Prostate gland (tissue), 2 donors: ENCODE data around the gene CENPX. TPM values are rescaled to one million over a fixed set of nuclear protein-coding genes. Genes with fewer than 3 reads are reported as not detected.

Source experiments
- DNase-seq: peaks from one replicate; pipeline ENCODE4 v3.0.0-alpha.2; 2019; ENCODE audit warnings: low spot score
- H3K27ac ChIP-seq, 2 donors: fragments of 200-600 bp; sonication (generic); 2 replicates each; pipeline ENCODE4 v1.5.1; 2017 to 2019
- H3K27me3 ChIP-seq: fragments of 200-600 bp; sonication (generic); replicated peaks from 2 replicates; pipeline ENCODE4 v1.5.1; 2019; ENCODE audit not compliant: insufficient read depth
- H3K36me3 ChIP-seq, 2 donors: fragments of 200-600 bp; sonication (generic); 1 replicate in 1 of 2; 2 replicates in 1 of 2; pipeline versions ENCODE4 v1.5.1 to v1.8.1; 2017 to 2019
- H3K4me1 ChIP-seq: fragments of 200-600 bp; sonication (generic); replicated peaks from 2 replicates; pipeline ENCODE4 v1.5.1; 2019
- H3K4me3 ChIP-seq, 2 donors: fragments of 200-600 bp; sonication (generic); 2 replicates each; pipeline ENCODE4 v1.5.1; 2017 to 2019
- H3K9me3 ChIP-seq: fragments of 200-600 bp; sonication (generic); 2 replicates; pipeline ENCODE4 v1.5.1; 2017
- CTCF ChIP-seq, 4 experiments: fragments of 200-600 bp in 2 of 4; fragments of 450-650 bp in 2 of 4; sonication (generic) in 2 of 4; IDR thresholded peaks; 1 replicate in 3 of 4; 2 replicates in 1 of 4; pipeline ENCODE4 v1.5.1; 2016 to 2019; ENCODE audit warnings: antibody characterized with exemption in 4 of 4, mild to moderate bottlenecking in 2 of 4, moderate library complexity in 2 of 4
- POLR2A ChIP-seq: fragments of 450-650 bp; IDR thresholded peaks from one replicate; pipeline ENCODE4 v1.6.1; 2016; ENCODE audit warnings: antibody characterized with exemption, mild to moderate bottlenecking
- POLR2AphosphoS5 ChIP-seq: sonication (generic); formaldehyde crosslinking; IDR thresholded peaks from one replicate; pipeline ENCODE4 v1.6.1; 2017; ENCODE audit warnings: antibody characterized with exemption
- WGBS: methylation state at CpG from one replicate; pipeline ENCODE4 v1.1.5; 2018; 5-methylcytosine and 5-hydroxymethylcytosine counted together
- intact Hi-C: fragments of 100-400 bp; cut with DNase I; formaldehyde crosslinking; loops from one replicate; pipeline ENCODE4 v1.14.2; 2022
- total RNA-seq, 2 donors: library from RNA; depleted of rRNA; stranded (reverse); fragments of >200 nt; gene quantifications; one replicate each; pipeline ENCODE4 v1.1.0, GENCODE V29; 2016

The CENPX gene
- total RNA-seq, 2 donors from 2014 or later: 84.9 to 263 TPM

GRCh38 chr17:82034371-82035011, 11.8 kb upstream of the CENPX start:
- TF ChIP-seq POLR2A: no peak
- Histone ChIP-seq H3K27ac (peak overlapping the region; percentile 10 to 96), H3K27me3 (no peaks in the 10 kb centered on the region), H3K4me3 (no peak overlapping the region), H3K9me3 (no peaks in the 10 kb centered on the region), H3K36me3 (no peaks in the 10 kb centered on the region), H3K4me1 (peaks cover 23% of the 10 kb centered on the region)
- WGBS: 82% methylated on average over 20 of the region's 23 CpGs
- intact Hi-C loops: loop anchor here (5.0 kb wide), 1 partner anchor 63 kb away; the partner anchor contains the start of gene FASN
- DNase-seq: no peak

- intact Hi-C loops: no loop called here
- 87% methylated on average over 38 of the region's 38 CpGs for WGBS
Observed at GRCh38 chr17:82033359-82034085, 10.8 kb upstream of the CENPX start.

GRCh38 chr17:82031885-82032627, 9.4 kb upstream of the CENPX start:
- Histone ChIP-seq H3K27me3 (no peaks in the 10 kb centered on the region), H3K27ac (peak overlapping the region; percentile 67 to 87), H3K9me3 (no peaks in the 10 kb centered on the region), H3K36me3 (no peaks in the 10 kb centered on the region), H3K4me3 (peak overlapping the region; percentile 40 to 47), H3K4me1 (peaks cover 23% of the 10 kb centered on the region)
- peak; percentile 63 for DNase-seq
- TF ChIP-seq POLR2A (no peak), POLR2AphosphoS5 (peak; percentile 12), CTCF (IDR thresholded peaks at IDR 0.05) (no peak)
- WGBS: 14% methylated on average over 25 of the region's 59 CpGs
- intact Hi-C loops: loop anchor here (2.0 kb wide), 1 partner anchor 123 kb away; no protein-coding TSS in a partner anchor

More at GRCh38 chr17:82033359-82034085, 10.8 kb upstream of the CENPX start:
- Histone ChIP-seq H3K27me3 (no peaks in the 10 kb centered on the region), H3K4me3 (no peak overlapping the region), H3K36me3 (no peaks in the 10 kb centered on the region), H3K9me3 (no peaks in the 10 kb centered on the region), H3K27ac (peak overlapping the region in 1 of 2 donors; percentile 10), H3K4me1 (peaks cover 23% of the 10 kb centered on the region)
- no peak for DNase-seq
- TF ChIP-seq CTCF (IDR thresholded peaks at IDR 0.05) (no peak), POLR2AphosphoS5 (no peak), POLR2A (no peak)

- no peaks in the 10 kb centered on the region for H3K27me3 ChIP-seq
- H3K27ac ChIP-seq: peak within 1 kb of the TSS; percentile 87 to 88
- TF ChIP-seq CTCF (IDR thresholded peaks at IDR 0.05): no peak
- no peak for TF ChIP-seq POLR2AphosphoS5
- TF ChIP-seq POLR2A: no peak
- H3K9me3 ChIP-seq: no peaks in the 10 kb centered on the region
- 1% methylated on average over 27 of the region's 96 CpGs for WGBS
- peak within 1 kb of the TSS; percentile 40 to 47 for H3K4me3 ChIP-seq
- H3K36me3 ChIP-seq: no peaks in the 10 kb centered on the region
- H3K4me1 ChIP-seq: peaks cover 22% of the 10 kb centered on the region
- DNase-seq: no peak
- intact Hi-C loops: loop anchor here (2.0 kb wide), 1 partner anchor 123 kb away; no protein-coding TSS in a partner anchor
Observed at GRCh38 chr17:82031303-82031884, 8.7 kb upstream of the CENPX start, which contains the start of gene RAC3. Gene RAC3, plus strand, starts transcription at chr17:82031678. Its CDS starts 84 bp downstream, at chr17:82031762.
